ENCODE data around the gene GPC5.

Gene GPC5

GRCh38 chr13:91618315-91618714 is 219.9 kb downstream of the GPC5 start:
- H3K9me3 ChIP-seq (ENCODE audit: control insufficient read depth, insufficient read depth, low read depth, low read length), result no peaks in the 10 kb centered on the region
- CTCF ChIA-PET, result interaction anchor here (0.6 to 0.7 kb wide), 2 partner anchors 56 to 238 kb away, joined by 3 to 4 read pairs; no protein-coding TSS in a partner anchor
- no peak overlapping the region for H3K27ac ChIP-seq (ENCODE audit: extremely low read depth, low read depth, low read length)
- TF ChIP-seq ZNF747 (tag by site-specific recombination; IDR thresholded peaks at IDR 0.05), result no peak
- TF ChIP-seq ZNF184 (tag by site-specific recombination; IDR thresholded peaks at IDR 0.05), result no peak
- no peak for TF ChIP-seq HIC1 (tag by site-specific recombination; IDR thresholded peaks at IDR 0.05)
- no peak for TF ChIP-seq ZNF398 (tag by site-specific recombination; IDR thresholded peaks at IDR 0.05)
- TF ChIP-seq ZNF292 (tag by site-specific recombination; IDR thresholded peaks at IDR 0.05; ENCODE audit: borderline replicate concordance, low read depth), result no peak
- no peak for TF ChIP-seq ZNF660 (tag by site-specific recombination; IDR thresholded peaks at IDR 0.05)
- TF ChIP-seq BCL11B (tag by site-specific recombination; IDR thresholded peaks at IDR 0.05; ENCODE audit: low read depth), result no peak
- TF ChIP-seq CTCF (tag by site-specific recombination; IDR thresholded peaks at IDR 0.05), result no peak
- TF ChIP-seq ZNF488 (tag by site-specific recombination; IDR thresholded peaks at IDR 0.05), result no peak
- no peak for TF ChIP-seq ZNF239 (tag by site-specific recombination; IDR thresholded peaks at IDR 0.05)
- TF ChIP-seq KLF7 (tag by site-specific recombination; IDR thresholded peaks at IDR 0.05; ENCODE audit: borderline replicate concordance), result no peak
- TF ChIP-seq ZEB2 (tag by site-specific recombination; IDR thresholded peaks at IDR 0.05), result no peak
- TF ChIP-seq ZNF280C (tag by site-specific recombination; IDR thresholded peaks at IDR 0.05), result no peak
- TF ChIP-seq SALL2 (tag by site-specific recombination; IDR thresholded peaks at IDR 0.05; ENCODE audit: borderline replicate concordance), result no peak
- no peak for TF ChIP-seq BCL6B (tag by site-specific recombination; IDR thresholded peaks at IDR 0.05)
- no peak for TF ChIP-seq SP7 (tag by site-specific recombination; IDR thresholded peaks at IDR 0.05)
- no peak for TF ChIP-seq ZNF645 (tag by site-specific recombination; IDR thresholded peaks at IDR 0.05)
- TF ChIP-seq ZNF404 (tag by site-specific recombination; IDR thresholded peaks at IDR 0.05), result no peak
- H3K4me1 ChIP-seq (ENCODE audit: control insufficient read depth, insufficient read depth, low read length), result no peaks in the 10 kb centered on the region
- POLR2A ChIA-PET, result no interaction called here
- H3K4me3 ChIP-seq (ENCODE audit: low read depth, low read length), result no peak overlapping the region
- no peaks in the 10 kb centered on the region for H3K36me3 ChIP-seq (ENCODE audit: control insufficient read depth in 2 of 2, insufficient read depth in 1 of 2, low read length in 2 of 2)

Measured in HEK293 (cell line).